Measurements from ENCODE around the gene KISS1R. TPM values are rescaled to one million over a fixed set of nuclear protein-coding genes. Genes with fewer than 3 reads are reported as not detected.

Gene KISS1R
- total RNA-seq, 4 donors from 2014 or later, result 0.45 TPM; not detected in 3

- H3K27me3 ChIP-seq, result no peaks in the 10 kb centered on the region
- WGBS, 2 donors, result 84 to 91% methylated on average over 6 to 8 of the region's 25 CpGs
- DNase-seq, result no peak
- H3K4me3 ChIP-seq, result no peak overlapping the region
- H3K4me1 ChIP-seq, result peaks cover 10 to 28% (median 11%) of the 10 kb centered on the region in 3 donors
- no peak overlapping the region for H3K27ac ChIP-seq
- no peaks in the 10 kb centered on the region for H3K9me3 ChIP-seq
- peaks cover 0 to 4% (median 0%) of the 10 kb centered on the region in 3 donors for H3K36me3 ChIP-seq
- intact Hi-C loops (cut with DNase I), result no loop called here
- TF ChIP-seq CTCF (IDR thresholded peaks at IDR 0.05), result no peak
- TF ChIP-seq POLR2A (IDR thresholded peaks at IDR 0.05), result no peak
Measured at GRCh38 chr19:948842-949496, 31.8 kb downstream of the KISS1R start.

GRCh38 chr19:950352-951066 is 33.4 kb downstream of the KISS1R start:
- TF ChIP-seq CTCF (IDR thresholded peaks at IDR 0.05) (no peak), POLR2A (IDR thresholded peaks at IDR 0.05) (no peak)
- Histone ChIP-seq H3K4me1 (peaks cover 10 to 18% (median 11%) of the 10 kb centered on the region in 3 donors), H3K9me3 (no peaks in the 10 kb centered on the region), H3K36me3 (peaks cover 0 to 4% (median 0%) of the 10 kb centered on the region in 3 donors), H3K4me3 (no peak overlapping the region), H3K27me3 (no peaks in the 10 kb centered on the region), H3K27ac (no peak overlapping the region)
- intact Hi-C loops (cut with DNase I), result no loop called here
- WGBS, 2 donors, result 76 to 77% methylated on average over 7 to 13 of the region's 17 CpGs
- DNase-seq, result no peak

GRCh38 chr19:952049-952679 is 35.0 kb downstream of the KISS1R start:
- TF ChIP-seq CTCF (IDR thresholded peaks at IDR 0.05), result no peak
- no peak for TF ChIP-seq POLR2A (IDR thresholded peaks at IDR 0.05)
- Histone ChIP-seq H3K27me3 (no peaks in the 10 kb centered on the region), H3K4me3 (no peak overlapping the region), H3K9me3 (no peaks in the 10 kb centered on the region), H3K27ac (no peak overlapping the region), H3K36me3 (peaks cover 0 to 4% (median 0%) of the 10 kb centered on the region in 3 donors), H3K4me1 (peaks cover 10 to 25% (median 11%) of the 10 kb centered on the region in 3 donors)
- WGBS, 2 donors, result 66 to 77% methylated on average over 7 to 14 of the region's 14 CpGs
- intact Hi-C loops (cut with DNase I), result no loop called here
- DNase-seq, result no peak

GRCh38 chr19:952680-953444 is 35.7 kb downstream of the KISS1R start:
- intact Hi-C loops (cut with DNase I), result no loop called here
- 5 to 21% methylated on average over 8 of the region's 21 CpGs for WGBS, 2 donors

More at GRCh38 chr19:952680-953444, 35.7 kb downstream of the KISS1R start:
- TF ChIP-seq CTCF (IDR thresholded peaks at IDR 0.05) (no peak), POLR2A (IDR thresholded peaks at IDR 0.05) (no peak)
- peaks cover 10 to 26% (median 11%) of the 10 kb centered on the region in 3 donors for H3K4me1 ChIP-seq
- H3K4me3 ChIP-seq, result peak overlapping the region in 2 of 4 donors; percentile 26 to 28
- no peak for DNase-seq
- no peak overlapping the region for H3K27ac ChIP-seq
- no peaks in the 10 kb centered on the region for H3K9me3 ChIP-seq
- peaks cover 0 to under 1% (median 0%) of the 10 kb centered on the region in 3 donors for H3K36me3 ChIP-seq
- H3K27me3 ChIP-seq, result no peaks in the 10 kb centered on the region
